ENCODE results near the gene PRND.
"Not testable (repeated sequence)": the region's sequence is repeated elsewhere in the genome, so short reads cannot be mapped to it uniquely, and the experiment has no call there.

PRND gene

GRCh38 chr20:4740774-4741431, 19.2 kb downstream of the PRND start:
- DNase-seq, result peak; percentile 70

GRCh38 chr20:4748847-4749246, 27.1 kb downstream of the PRND start:
- no peak for DNase-seq

GRCh38 chr20:4749326-4749725, 27.6 kb downstream of the PRND start:
- no peak for DNase-seq

- no peak for DNase-seq
Observed at GRCh38 chr20:4750381-4750780, 28.7 kb downstream of the PRND start.

- DNase-seq, result peak; percentile 50
Observed at GRCh38 chr20:4759100-4759884, 37.6 kb downstream of the PRND start.

- no peak for DNase-seq
Observed at GRCh38 chr20:4763261-4763660, 41.6 kb downstream of the PRND start.

GRCh38 chr20:4763723-4764510, 42.2 kb downstream of the PRND start:
- no peak for DNase-seq

GRCh38 chr20:4764805-4765204, 43.1 kb downstream of the PRND start:
- no peak for DNase-seq

GRCh38 chr20:4765681-4766080, 44.0 kb downstream of the PRND start:
- no peak for DNase-seq

- peak; percentile 10 for DNase-seq
Observed at GRCh38 chr20:4766631-4767030, 44.9 kb downstream of the PRND start.

- DNase-seq, result no peak
Observed at GRCh38 chr20:4767084-4767483, 45.4 kb downstream of the PRND start.

GRCh38 chr20:4769328-4769727, 47.6 kb downstream of the PRND start:
- no peak for DNase-seq

GRCh38 chr20:4770026-4770425, 48.3 kb downstream of the PRND start:
- DNase-seq, result no peak

GRCh38 chr20:4771004-4771403, 49.3 kb downstream of the PRND start:
- no peak for DNase-seq

- DNase-seq, result no peak
Observed at GRCh38 chr20:4772132-4772531, 50.4 kb downstream of the PRND start.

GRCh38 chr20:4773014-4773413, 51.3 kb downstream of the PRND start:
- not testable (repeated sequence) for DNase-seq

GRCh38 chr20:4773736-4774135, 52.0 kb downstream of the PRND start:
- DNase-seq, result no peak

- DNase-seq, result no peak
Observed at GRCh38 chr20:4774207-4774606, 52.5 kb downstream of the PRND start.

- DNase-seq, result no peak
Observed at GRCh38 chr20:4775322-4776078, 53.8 kb downstream of the PRND start.

- DNase-seq, result no peak
Observed at GRCh38 chr20:4776079-4776630, 54.4 kb downstream of the PRND start.
